Fibroblast of the aortic adventitia (primary cell): ENCODE data around the gene OSBPL3. TPM values are rescaled to one million over a fixed set of nuclear protein-coding genes. Genes with fewer than 3 reads are reported as not detected.

Source experiments
- DNase-seq: peaks from one replicate; pipeline ENCODE4 v3.0.0-alpha.2; 2010; ENCODE audit warnings: low read depth
- H3K4me3 ChIP-seq: 2 replicates; pipeline ENCODE4 v1.5.1; 2011; ENCODE audit warnings: low read depth, mild to moderate bottlenecking, control low read depth, low read length, moderate library complexity
- total RNA-seq: library from RNA; depleted of rRNA; stranded (reverse); fragments of >200 nt; gene quantifications from 2 replicates; pipeline ENCODE4 v1.2.3, GENCODE V29; 2012; ENCODE audit warnings: low replicate concordance
- TF ChIP-seq, protein P1 (sequence below): IDR thresholded peaks from 2 replicates; pipeline ENCODE4 v1.5.1; 2011; ENCODE audit warnings: mild to moderate bottlenecking, low read length, control low read depth, inconsistent platforms; ENCODE audit not compliant: insufficient read depth

The OSBPL3 gene
- total RNA-seq, 1 donor: 46.0 TPM

DNA sequence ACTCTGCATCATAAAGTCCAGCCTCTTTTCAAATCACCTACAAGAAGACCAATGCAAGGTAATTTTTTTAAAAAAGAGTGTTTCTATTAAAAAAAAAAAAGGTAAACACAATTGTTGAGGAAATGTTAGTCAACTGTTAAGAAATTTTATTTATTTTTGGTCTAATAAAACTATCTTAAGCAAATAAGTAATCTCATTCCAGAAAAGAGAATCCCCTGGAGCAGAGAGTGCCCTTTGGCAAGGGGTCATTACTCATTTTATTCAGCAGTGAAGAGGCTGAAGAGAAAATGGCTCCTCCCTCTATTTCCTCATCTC is 159.3 kb downstream of the OSBPL3 start:
- H3K4me3 ChIP-seq: no peak overlapping the region
- TF ChIP-seq, protein P1, sequence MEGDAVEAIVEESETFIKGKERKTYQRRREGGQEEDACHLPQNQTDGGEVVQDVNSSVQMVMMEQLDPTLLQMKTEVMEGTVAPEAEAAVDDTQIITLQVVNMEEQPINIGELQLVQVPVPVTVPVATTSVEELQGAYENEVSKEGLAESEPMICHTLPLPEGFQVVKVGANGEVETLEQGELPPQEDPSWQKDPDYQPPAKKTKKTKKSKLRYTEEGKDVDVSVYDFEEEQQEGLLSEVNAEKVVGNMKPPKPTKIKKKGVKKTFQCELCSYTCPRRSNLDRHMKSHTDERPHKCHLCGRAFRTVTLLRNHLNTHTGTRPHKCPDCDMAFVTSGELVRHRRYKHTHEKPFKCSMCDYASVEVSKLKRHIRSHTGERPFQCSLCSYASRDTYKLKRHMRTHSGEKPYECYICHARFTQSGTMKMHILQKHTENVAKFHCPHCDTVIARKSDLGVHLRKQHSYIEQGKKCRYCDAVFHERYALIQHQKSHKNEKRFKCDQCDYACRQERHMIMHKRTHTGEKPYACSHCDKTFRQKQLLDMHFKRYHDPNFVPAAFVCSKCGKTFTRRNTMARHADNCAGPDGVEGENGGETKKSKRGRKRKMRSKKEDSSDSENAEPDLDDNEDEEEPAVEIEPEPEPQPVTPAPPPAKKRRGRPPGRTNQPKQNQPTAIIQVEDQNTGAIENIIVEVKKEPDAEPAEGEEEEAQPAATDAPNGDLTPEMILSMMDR: no peak
- no peak for DNase-seq

DNA sequence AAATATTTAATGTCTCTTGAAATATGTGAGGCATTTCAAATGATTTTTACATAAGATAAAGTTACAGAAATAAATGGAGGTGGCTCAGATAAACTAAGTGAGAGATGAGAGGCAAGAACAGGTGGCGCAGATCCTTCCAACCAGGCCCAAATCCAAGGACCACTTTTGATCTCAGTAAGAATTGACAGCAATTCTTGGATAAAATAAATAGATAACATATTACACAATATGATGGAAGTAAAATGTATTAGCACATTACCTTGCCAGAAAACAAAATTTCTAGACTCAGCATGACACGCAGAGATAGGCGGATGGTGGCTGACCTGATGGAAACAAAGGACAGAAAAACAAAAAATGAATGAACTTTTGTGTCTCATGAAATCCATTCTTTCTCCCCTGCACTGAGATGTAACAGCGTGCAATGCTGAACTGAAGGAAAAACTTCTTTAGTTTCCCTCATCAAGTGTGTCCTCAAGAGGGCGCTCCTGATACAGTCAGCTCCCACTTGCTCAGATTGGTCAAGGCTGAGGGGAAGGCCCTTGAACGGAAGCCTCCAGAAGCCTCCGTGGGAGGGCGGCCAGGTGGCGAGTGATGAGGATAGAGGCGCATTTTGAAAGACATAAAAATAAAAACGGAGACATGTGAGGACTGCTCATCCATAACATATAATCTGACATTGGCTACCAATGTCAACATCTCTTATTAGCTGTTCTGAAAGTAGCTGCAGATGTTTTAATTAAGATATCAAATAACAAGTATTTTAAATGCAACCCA is 159.9 kb downstream of the OSBPL3 start:
- TF ChIP-seq, protein P1: peak; percentile 89
- DNase-seq: peak; percentile 91
- no peak overlapping the region for H3K4me3 ChIP-seq

DNA sequence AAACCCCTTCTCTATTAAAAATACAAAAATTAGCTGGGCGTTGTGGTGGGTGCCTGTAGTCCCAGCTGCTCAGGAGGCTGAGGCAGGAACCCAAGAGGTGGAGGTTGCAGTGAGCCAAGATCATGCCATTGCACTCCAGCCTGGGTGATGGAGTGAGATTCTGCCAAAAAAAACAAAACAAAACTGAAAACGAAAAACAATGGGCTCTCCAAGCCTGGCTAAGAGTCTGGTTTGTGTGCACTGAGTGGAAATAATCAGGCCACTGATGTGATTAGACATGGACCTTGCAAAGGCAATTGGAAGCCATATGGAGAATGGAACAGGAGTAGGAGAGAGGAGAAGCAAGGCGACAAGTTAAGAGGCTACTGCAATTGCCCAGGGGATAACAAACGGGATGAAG is 162.6 kb downstream of the OSBPL3 start:
- DNase-seq: no peak
- TF ChIP-seq, protein P1: no peak
- no peak overlapping the region for H3K4me3 ChIP-seq

DNA sequence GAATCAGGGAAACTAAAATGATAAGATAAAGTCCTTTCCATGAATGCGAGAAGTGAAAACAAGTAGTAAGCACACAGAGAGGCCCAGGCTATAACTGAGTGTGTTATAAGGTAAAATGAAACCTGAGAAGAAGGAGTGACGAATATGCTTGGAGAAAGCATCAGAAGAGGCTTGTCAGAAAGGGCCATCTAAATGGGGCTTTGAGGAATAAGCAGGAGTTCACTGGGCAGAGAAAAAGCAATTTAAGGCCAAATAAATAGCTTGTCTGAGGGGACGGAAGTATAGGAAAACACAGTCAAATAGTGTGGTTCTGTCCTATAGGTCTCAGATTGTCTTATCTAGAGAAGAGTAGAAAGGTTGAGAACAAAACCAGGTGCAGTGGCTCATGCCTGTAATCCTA is 163.1 kb downstream of the OSBPL3 start:
- no peak overlapping the region for H3K4me3 ChIP-seq
- TF ChIP-seq, protein P1: no peak
- no peak for DNase-seq

DNA sequence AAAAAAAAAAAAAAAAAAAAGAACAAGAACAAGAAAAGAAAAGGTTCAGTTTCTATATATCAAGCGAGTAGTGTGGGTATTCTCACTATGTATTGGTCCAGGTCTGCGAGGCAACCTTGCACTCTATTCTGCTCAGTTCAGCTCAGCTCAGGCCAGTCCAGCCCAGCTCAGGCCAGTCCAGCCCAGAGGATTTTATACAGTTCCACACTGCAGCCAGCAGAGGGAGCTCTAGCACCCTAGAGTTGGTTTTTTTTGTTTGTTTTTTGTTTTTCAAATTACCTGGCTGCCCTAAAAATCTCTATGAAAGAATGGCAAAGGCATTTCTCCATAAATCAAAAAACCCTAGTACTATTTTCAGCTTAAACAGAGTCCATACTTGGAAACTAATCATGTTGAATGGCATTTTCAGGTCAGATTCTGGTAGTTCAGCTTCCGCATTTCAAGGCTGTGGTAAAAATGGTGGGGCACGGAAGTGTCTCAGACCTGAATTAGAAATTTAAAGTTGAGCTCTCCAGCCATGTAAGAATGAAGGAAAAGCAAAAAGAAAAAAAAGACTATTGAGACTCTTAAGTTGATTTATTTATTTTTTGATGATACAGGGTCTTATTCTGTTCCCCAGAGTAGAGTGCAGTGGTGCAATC is 167.6 kb downstream of the OSBPL3 start:
- H3K4me3 ChIP-seq: no peak overlapping the region
- DNase-seq: peak; percentile 62
- TF ChIP-seq, protein P1: peak; percentile 87

DNA sequence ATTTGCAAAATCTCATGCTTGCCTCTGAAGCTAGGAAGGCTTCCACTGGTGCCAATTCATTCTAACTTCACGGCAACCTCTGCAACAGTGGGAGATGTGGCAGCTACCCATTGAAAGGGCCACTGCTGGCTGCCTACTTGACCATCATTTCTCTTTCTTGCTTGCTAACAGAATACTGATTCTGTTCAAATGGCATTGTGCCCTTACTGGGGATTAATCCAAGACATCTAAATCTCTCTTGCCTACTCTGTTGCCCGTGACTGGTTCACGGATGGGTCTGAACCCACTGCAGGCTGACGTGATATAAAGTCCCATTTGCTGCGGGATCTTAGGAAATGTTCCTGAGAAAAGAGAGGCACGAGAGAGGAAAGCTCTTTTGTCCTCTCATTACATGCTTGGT is 171.5 kb downstream of the OSBPL3 start:
- TF ChIP-seq, protein P1: no peak
- H3K4me3 ChIP-seq: no peak overlapping the region
- no peak for DNase-seq
